CD4-positive, alpha-beta T cell treated with Interleukin-4 for 1 hour (primary cell): Measurements from ENCODE around the gene LRSAM1.

Source experiments
- DNase-seq, 2 donors: peaks; one replicate each; pipeline ENCODE4 v3.0.0-alpha.2; 2020 to 2022

The LRSAM1 gene

GRCh38 chr9:127428348-127428747 is 23.0 kb upstream of the LRSAM1 start:
- DNase-seq: no peak

- DNase-seq: no peak
Measured at GRCh38 chr9:127430415-127430814, 20.9 kb upstream of the LRSAM1 start.

- DNase-seq: peak; percentile 30 to 36
Measured at GRCh38 chr9:127437497-127438264, 13.6 kb upstream of the LRSAM1 start.

- DNase-seq: no peak
Measured at GRCh38 chr9:127438394-127438793, 12.9 kb upstream of the LRSAM1 start.

- no peak for DNase-seq
Measured at GRCh38 chr9:127444283-127444920, 6.9 kb upstream of the LRSAM1 start.

GRCh38 chr9:127444921-127445850 is 6.1 kb upstream of the LRSAM1 start:
- DNase-seq: no peak

GRCh38 chr9:127445851-127446712 is 5.2 kb upstream of the LRSAM1 start:
- DNase-seq: no peak

GRCh38 chr9:127446713-127447415 is 4.4 kb upstream of the LRSAM1 start:
- no peak for DNase-seq

GRCh38 chr9:127447416-127448111 is 3.7 kb upstream of the LRSAM1 start:
- no peak for DNase-seq

- no peak for DNase-seq
Measured at GRCh38 chr9:127448112-127448805, 3.1 kb upstream of the LRSAM1 start.

- DNase-seq: no peak
Measured at GRCh38 chr9:127449332-127449966, 1.9 kb upstream of the LRSAM1 start.

- DNase-seq: no peak
Measured at GRCh38 chr9:127450243-127450760, 1.0 kb upstream of the LRSAM1 start.

- DNase-seq: no peak
Measured at GRCh38 chr9:127451608-127451857, 223 bp downstream of the LRSAM1 start.

- peak; percentile 43 for DNase-seq
Measured at GRCh38 chr9:127451858-127452656, 747 bp downstream of the LRSAM1 start.

- DNase-seq: no peak
Measured at GRCh38 chr9:127452691-127453090, 1.4 kb downstream of the LRSAM1 start.

GRCh38 chr9:127455324-127455992 is 4.1 kb downstream of the LRSAM1 start:
- peak; percentile 32 to 36 for DNase-seq

- no peak for DNase-seq
Measured at GRCh38 chr9:127457191-127457878, 6.0 kb downstream of the LRSAM1 start.

- DNase-seq: no peak
Measured at GRCh38 chr9:127458921-127459320, 7.6 kb downstream of the LRSAM1 start.
